ENCODE results near the gene ERGIC1.
"Not testable (repeated sequence)": the region's sequence is repeated elsewhere in the genome, so short reads cannot be mapped to it uniquely, and the experiment has no call there.

ERGIC1 gene

DNA sequence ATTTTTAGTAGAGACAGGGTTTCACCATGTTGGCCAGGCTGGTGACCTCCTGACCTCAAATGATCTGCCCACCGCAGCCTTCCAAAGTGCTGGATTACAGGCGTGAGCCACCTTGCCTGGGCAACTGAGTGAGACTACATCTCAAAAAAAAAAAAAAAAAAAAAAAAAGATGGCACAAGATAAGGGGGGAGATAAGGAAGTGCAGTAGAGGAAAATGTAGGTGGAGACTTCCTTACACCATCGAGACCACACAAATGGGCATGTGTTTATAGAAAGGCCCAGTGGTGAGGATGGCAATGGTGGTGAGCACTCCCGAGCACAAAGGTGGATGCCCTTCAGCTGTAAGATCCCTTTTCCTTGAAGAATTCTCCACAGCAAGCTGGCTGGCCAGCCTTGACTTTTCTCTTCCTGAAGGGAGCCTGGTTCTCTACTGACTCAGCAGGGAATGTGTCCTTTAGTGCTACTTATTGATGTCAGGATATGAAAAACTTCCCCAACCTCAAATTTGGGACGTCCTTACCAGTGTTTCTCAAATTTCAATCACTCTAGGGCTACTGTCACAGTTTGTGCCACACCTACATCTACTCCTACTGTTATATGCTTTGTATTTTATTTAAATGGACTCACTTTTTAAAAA lies 28.2 kb downstream of the ERGIC1 start:
- no peak for DNase-seq (ENCODE audit: low read depth in 1 of 2, low spot score in 1 of 2)

DNA sequence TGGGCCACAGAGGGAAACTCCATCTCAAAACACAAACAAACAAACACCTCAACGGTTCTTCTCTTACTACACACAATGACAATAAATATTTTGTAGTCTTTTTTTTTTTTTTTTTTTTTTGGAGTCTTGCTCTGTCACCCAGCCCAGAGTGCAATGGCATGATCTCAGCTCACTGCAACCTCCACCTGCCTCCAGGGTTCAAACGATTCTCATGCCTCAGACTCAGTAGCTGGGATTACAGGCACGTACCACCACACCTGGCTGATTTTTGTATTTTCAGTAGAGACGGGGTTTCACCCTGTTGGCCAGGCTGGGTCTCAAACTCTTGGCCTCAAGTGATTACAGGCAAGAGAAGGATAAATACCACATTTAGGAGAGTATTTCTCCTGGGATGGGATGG lies 30.1 kb downstream of the ERGIC1 start:
- not testable (repeated sequence) for DNase-seq (ENCODE audit: low read depth in 1 of 2, low spot score in 1 of 2)

DNA sequence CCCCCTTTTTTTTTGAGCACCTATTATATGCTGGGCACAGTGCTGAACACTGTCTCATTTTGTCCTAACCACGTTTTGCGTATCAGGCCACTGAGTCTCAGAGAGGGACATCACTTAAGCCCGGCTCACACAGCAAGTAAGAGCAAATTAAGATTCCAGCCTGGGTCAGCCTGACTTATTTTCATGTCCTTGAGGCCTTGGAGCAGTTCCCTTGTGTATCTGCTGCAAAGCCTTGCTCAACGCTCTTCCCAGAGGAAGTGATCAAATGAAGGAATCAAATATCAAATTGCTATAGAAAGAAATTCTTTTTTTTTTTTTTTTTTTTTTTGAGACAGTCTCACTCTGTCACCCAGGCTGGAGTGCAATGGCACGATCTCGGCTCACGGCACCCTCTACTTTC lies 30.7 kb downstream of the ERGIC1 start:
- no peak for DNase-seq (ENCODE audit: low read depth in 1 of 2, low spot score in 1 of 2)

DNA sequence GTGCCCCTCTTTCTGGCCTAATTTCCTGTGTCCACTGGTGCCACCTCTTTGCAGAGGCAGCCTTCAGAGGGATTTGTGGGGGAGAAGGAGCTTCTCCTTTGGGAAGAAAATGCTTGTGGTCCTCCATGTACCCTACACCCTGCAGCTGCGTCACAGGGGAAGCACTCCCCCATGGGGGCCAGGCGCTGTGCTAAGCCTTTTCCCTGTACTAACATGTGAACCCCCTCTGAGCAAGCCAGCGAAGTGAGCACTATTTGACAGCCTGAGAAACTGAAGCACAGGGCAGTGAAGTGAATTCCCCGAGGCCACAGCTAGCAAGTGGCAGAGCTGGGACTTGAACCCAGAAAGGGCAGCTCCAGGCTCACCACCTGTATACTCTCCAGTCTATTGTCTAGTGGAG lies 32.3 kb downstream of the ERGIC1 start:
- no peak for DNase-seq (ENCODE audit: low read depth in 1 of 2, low spot score in 1 of 2)

DNA sequence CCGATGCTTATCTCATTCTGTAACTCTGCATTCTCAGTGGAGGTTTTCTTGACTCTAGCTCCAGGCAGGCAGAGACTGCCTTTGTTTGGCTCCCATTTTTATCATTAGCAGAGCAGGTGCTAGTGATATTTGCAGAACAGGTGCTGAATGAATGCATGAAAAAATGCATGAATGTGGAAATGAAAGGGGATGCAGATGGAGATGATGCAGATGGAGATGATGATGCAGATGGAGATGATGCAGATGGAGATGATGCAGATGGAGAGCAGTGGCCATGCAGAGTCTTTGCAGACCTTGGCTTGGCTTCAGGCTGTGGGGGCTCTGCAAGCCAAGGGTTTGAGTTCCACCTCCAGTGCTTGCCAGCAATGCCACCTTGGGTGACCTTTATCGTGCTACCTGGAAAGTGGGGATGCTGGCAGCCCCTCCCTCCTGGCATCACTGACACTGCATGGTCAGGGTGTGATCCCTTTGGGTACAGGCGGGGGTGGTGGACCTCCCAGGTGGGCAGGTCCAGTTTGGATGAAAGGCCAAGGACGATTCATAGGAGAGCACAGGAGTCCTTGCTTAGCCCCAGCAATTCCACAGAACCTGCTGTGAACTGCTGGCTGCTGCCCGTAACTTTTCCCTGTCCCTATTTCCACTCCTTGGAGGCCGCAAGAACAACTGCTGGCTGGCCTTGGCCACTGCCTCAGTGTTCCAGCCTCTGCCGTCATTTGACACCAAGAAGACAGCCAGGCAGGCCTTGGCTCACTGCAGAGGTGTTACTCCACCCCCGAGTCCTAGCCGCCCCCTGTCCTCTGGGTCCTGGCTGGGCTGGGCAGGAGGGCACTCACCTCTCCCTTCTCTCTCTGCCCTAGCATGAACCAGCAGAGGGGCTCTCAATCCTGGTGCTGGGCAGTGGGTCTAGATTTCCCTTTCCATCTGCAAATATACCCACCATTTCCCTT lies 33.0 kb downstream of the ERGIC1 start:
- no peak for DNase-seq (ENCODE audit: low read depth in 1 of 2, low spot score in 1 of 2)

DNA sequence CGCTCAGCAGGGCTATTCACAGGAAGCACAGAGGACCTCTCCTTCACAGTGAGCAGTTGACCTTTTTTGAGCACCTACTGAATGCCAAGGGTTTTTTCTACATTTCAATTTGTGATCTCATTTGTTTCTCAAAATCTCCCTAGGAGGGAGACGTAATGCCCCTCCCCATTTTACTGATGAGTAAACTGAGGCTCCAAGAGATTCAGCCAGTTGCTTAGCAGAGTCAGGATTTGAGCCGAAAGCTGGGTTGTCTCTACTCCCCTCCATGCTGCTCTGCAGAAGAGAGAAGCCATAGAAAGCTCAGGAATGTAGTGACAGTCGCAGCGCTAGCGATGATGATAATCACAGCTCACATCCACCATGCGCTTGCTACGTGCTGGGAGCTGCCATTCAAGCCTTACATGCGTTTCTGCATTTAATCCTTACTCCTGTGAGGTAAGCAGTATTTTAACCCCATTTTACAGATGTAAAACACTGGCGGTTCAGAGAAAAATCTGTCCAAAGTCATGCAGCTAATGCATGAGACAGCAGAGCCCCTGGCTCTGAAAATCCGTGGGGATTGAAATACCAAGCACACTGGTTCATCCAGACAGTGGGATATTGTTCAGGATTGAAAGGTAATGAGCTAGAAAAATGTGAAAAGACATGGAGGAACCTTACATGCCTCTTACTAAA lies 33.8 kb downstream of the ERGIC1 start:
- DNase-seq (ENCODE audit: low read depth in 1 of 2, low spot score in 1 of 2): no peak

DNA sequence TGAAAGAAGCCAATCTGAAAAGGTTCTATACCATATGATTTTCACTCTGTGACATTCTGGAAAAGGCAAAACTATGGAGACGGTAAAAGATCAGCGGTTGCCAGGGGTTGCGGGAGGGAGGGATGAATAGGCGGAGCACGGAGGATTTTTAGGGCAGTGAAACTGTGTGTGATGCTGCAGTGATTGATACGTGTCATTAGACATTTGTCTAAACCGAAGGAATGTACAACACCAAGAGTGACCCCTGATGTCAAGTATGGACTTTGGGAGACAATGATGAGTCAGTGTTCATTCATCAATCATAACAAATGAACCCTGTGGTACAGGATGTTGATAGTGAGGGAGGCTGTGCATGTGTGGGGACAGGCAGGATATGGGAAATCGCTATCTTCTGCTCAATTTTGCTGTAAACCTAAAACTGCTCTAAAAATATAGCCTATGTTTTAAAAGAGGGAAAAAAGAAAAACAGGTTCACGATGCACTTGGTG lies 34.4 kb downstream of the ERGIC1 start:
- no peak for DNase-seq (ENCODE audit: low read depth in 1 of 2, low spot score in 1 of 2)

DNA sequence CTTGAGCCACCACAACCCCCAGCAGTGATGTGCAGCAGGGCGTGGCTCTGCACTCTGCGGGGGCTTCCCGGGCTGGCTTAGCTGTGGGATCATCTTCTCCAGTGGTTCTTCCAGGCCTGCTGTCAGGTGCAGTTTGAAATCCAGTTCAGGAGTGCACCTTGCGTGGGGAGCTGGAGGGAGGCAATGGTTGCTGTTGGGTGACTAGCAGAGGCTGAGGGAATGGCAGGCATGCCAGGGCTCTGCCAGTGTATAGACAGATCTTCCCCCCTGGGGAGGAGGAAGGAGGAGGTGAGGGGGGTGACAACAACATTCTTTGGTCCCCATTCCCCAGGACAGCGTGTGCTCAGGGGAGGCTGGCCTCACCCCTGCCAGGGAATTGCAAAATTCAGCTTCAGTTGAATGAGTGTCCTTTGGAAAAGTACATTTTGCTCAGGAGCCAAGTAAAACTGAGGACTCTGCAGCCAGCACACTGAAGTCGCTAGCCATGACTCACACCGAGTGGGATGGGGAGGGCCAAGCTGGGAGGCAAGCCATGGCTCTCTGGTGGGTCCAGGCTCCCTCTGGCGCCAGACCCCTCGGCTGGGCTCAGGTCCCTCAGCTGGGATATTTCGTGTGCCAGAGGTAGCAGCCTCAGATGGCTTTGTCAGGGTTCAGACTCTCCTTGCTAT lies 35.0 kb downstream of the ERGIC1 start:
- DNase-seq (ENCODE audit: low read depth in 1 of 2, low spot score in 1 of 2): no peak

DNA sequence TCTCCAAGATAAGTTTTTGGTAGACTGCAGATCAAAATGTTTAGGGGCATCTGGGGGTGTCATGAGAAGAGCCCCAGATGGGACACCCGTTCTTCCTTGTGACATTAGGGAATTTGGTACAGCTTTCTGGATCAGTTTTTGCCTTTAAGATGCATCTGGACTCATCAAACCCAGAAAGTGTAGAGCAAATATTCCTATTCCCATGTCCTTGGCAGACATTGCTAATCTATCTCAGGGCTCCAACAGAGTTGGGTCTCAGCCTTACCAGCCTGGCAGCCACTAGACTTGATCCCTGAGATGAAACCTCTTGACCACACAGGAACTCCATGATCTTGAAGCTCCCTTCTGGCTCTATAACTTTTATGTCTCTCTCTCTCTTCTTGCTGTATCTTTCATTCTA lies 35.6 kb downstream of the ERGIC1 start:
- no peak for DNase-seq (ENCODE audit: low read depth in 1 of 2, low spot score in 1 of 2)

DNA sequence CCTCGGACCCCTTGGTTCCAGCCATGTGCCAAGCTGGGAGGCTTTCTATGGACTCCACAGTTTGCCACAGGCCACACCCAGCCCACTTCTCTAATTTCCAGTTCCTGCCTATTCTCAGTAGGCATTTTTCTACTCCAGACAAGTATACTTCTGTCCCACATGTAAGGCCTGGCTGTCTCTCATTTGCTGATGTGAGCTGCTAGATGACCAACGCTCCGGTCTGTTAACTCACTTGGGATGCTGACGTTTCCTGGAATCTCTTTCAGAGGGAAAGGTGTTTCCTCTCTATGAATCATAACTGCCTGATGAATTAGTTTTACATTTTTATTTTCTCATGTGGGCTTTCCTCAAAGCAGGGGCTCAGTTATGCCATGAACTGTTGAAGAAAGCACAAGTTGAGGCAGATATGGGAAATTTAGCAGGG lies 36.3 kb downstream of the ERGIC1 start:
- DNase-seq (ENCODE audit: low read depth in 1 of 2, low spot score in 1 of 2): no peak

DNA sequence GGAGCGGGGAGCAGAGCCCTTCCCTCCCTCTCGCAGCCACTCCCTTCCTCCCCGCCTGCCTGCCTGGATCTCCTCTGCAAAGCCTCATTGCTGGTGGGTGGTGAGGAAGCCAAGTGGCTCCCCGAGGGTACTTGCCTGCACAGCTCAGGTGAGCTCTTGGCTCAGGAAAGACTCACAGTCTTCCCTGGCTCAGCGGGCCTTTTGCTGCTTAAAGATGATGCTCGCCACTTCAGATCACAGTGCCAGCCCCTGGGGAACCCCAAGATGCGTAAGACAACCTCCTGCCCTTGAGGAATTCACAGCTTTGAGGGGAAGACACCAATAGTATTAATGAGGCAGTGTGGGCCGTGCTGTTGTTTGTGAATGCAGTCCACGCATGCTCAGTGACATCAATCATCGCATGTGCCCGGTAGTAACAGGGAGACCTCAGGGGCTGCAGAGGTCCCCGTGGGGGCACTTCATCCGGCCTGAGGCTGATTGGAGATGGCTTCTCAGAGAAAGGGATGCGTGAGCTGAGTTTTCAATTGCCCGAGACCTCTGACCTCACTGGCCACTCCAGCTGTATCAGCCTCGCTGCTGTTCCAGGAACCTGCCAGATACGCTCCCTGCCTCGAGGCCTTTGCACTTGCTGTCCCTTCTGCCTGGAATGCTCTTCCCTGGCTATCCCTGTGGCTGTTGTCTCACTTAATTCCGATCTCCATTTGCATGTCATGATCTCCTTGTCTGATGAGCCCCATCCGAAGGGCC lies 36.8 kb downstream of the ERGIC1 start:
- DNase-seq (ENCODE audit: low read depth in 1 of 2, low spot score in 1 of 2): no peak

DNA sequence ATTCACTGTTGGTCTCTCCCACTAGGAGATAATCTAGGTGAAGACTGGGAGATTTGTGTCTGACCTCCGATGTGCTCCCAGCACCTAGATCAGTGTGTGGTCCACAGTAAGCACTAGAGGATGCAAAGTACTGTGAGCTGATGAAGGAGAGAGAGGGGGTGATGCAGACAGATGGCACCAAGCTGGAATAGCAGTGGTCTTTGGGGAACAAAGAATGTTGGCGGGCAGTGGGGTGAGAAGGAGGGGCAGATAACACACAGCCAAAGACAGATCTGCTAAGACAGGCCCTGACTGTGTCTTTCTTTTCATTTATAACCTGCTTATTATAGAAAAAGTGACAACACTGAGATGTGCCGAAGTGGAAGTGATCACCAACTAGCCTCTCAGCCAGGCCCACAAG lies 37.5 kb downstream of the ERGIC1 start:
- DNase-seq (ENCODE audit: low read depth in 1 of 2, low spot score in 1 of 2): no peak

DNA sequence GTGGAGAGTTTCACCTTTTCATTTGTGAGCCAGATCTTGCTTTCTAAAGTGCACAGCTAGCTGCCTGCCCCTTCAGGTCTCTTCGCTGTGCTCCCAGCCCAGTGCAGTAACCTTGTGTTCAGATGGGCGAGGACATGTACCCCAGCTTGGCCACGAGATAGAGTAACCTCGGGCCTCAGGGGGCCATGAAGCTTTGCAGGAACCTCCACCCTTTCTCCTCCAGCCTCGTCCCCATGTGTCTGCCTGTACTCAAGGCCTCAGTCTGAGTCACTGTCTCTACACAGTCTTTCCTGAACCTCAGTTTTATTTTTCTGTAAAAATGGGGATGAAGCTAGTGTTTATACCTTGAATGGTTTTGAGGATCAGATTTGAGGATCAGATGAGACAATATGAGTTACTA lies 37.9 kb downstream of the ERGIC1 start:
- DNase-seq (ENCODE audit: low read depth in 1 of 2, low spot score in 1 of 2): no peak

DNA sequence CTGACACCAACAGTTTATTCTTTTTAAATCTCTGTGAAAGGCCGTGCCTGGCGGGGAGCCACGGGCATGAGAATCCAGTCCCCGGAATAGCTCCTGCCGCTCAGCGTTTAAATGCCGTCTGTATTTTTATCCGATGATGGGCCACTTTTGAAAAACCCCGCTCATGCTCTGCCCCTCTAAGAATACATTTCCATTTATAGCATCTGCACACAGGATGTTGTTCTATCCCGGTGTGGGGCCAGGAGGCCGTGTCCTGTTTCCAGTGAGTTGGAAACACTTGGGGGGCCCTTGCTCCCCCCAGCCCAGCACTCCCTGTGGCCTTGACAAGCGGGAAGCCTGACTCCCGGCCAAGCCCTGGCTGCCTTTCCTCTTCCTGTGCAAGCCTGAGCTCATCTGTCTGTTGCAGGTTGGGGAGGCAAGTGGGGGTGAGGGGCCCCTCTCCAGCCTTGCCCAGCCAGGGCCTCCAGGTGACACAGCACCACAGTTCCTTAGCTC lies 39.0 kb downstream of the ERGIC1 start:
- DNase-seq (ENCODE audit: low read depth in 1 of 2, low spot score in 1 of 2): no peak

DNA sequence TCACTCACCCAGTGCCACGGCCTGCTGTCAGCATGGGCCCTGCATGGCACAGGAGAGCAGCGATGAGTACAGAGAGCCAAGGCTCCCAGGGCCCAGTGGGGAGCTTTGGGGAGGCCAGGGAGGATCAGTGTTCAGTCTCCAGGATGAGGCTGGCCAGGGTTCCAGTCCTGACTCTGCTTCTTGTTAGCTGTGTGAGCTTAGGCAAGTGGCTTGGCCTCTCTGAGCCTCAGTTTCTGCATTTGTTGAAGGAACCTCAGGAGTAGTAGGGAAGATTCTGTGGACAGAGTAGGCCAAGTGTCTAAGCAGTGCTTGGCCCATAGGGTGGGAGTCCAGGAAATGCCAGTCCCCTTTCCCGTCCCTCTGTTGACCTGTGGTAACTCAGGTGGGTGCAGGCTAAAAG lies 39.5 kb downstream of the ERGIC1 start:
- DNase-seq (ENCODE audit: low read depth in 1 of 2, low spot score in 1 of 2): no peak

DNA sequence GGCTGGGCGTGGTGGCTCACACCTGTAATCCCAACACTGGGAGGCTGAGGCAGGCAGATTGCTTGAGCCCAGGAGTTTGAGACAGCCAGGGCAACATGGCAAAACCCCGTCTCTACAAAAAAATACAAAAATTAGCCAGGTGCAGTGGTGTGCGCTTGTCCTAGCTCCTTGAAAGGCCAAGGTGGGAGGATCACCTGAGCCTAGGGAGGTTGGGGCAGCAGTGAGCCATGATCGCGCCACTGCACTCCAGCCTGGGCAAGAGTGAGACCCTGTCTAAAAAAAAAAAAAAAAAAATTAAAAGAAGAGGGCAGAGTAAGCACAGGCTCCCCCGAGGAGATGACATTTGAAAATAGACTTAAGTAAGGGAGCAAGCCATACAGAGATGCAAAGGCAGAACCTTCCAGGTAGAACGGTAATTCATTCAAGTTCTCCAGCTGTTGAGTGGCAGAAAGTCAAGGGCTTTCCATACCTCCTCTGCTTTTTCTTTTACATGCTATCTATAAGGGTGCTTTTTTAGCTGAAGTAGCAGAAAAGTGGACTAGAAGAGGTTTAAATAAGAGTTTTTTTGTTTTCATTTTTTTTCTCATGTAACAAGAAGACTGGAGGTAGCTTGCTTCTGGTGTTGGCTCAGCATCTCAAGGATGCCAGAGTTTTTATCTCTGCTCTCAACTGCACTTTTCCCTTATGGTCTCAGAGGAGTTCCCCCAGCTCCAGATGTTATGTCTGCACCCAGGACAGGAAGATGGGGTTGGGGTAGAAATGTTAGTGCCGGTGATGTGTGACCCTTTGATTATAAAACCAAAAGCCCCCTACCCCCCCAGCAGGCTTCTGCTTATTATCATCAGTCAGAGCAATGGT lies 40.8 kb downstream of the ERGIC1 start:
- DNase-seq (ENCODE audit: low read depth in 1 of 2, low spot score in 1 of 2): no peak

DNA sequence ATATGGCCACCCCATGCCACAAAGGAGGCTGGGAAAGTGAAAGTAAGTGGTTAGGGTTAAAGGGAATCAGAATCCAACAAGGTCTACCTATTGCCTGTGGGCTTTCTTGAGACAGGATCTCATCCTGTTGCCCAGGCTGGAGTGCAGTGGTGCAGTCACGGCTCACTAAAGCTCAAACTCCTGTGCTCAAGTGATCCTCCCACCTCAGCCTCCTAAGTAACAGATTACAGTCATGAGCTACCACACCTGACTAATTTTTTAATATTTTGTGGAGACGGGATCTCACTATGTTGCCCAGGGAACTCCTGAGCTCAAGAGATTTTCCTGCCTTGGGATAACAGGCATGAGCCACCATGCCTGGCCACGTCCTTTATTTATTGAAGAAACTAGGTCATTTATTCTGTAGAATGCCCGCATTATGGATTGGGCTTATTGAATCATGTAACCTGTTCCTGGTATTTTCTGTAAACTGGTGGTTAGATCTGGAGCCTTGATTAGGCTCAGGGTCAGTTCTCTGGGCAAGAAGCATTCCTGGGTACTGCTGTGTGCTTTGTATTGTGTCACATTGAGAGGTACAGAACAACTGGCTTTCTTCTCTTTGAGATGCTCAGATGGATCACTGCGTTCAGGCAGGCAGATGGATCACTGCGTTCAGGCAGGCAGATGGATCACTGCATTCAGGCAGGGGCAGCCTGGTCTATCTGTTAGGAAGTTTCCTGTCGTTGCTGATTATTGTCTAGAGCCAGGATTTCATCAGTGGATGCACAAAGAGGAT lies 41.6 kb downstream of the ERGIC1 start:
- DNase-seq (ENCODE audit: low read depth in 1 of 2, low spot score in 1 of 2): no peak

DNA sequence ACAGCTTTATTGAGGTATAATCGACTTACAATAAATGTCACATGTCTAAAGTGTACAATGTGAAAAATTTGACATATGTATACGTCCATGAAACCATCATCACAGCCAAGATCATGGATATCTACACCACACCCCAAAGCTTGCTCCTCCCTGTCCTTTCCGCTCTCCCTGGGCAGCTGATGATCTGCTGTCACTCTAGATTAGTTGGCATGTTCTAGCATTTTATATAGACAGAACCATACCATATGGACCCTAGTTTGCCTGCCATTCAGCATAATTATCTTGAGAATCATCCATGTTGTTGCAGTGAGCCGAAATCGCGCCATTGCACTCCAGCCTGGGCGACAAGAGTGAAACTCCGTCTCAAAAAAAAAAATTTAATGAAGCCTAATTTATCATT lies 42.5 kb downstream of the ERGIC1 start:
- no peak for DNase-seq (ENCODE audit: low read depth in 1 of 2, low spot score in 1 of 2)
